HEK293T (cell line): ENCODE results near the gene PLEK.
"Not testable (repeated sequence)": the region's sequence is repeated elsewhere in the genome, so short reads cannot be mapped to it uniquely, and the experiment has no call there.

Experiments used
- CTCF ChIA-PET: fragments of 350-600 bp; formaldehyde crosslinking; extraction: SDS; loops from one replicate; lab custom pipeline; 2021; ENCODE audit warnings: antibody characterized with exemption, inconsistent platforms; lab: Yijun Ruan, JAX
- POLR2A ChIA-PET: fragments of 350-600 bp; formaldehyde crosslinking; extraction: SDS; loops from one replicate; lab custom pipeline; 2020; ENCODE audit warnings: antibody characterized with exemption, inconsistent platforms; lab: Yijun Ruan, JAX
- DNase-seq: peaks from one replicate; pipeline ENCODE4 v3.0.0; 2012; ENCODE audit warnings: mixed read lengths; ENCODE audit errors: extremely low spot score
- ARNT ChIP-seq: fragments of 450-650 bp; IDR thresholded peaks from 2 replicates; pipeline ENCODE4 v1.6.1; 2017; ENCODE audit warnings: mild to moderate bottlenecking
- BHLHE40 ChIP-seq: fragments of 450-650 bp; IDR thresholded peaks from 2 replicates; pipeline ENCODE4 v1.6.1; 2016; ENCODE audit warnings: mild to moderate bottlenecking, moderate library complexity, borderline replicate concordance
- CTBP1 ChIP-seq: fragments of 450-650 bp; IDR thresholded peaks from 2 replicates; pipeline ENCODE4 v1.6.1; 2016; ENCODE audit warnings: borderline replicate concordance
- ELF4 ChIP-seq: fragments of 450-650 bp; IDR thresholded peaks from 2 replicates; pipeline ENCODE4 v1.6.1; 2017; ENCODE audit warnings: antibody characterized with exemption
- FOXA1 ChIP-seq: fragments of 450-650 bp; IDR thresholded peaks from 2 replicates; pipeline ENCODE4 v1.6.1; 2016; ENCODE audit warnings: mild to moderate bottlenecking
- FOXK2 ChIP-seq: fragments of 450-650 bp; IDR thresholded peaks from 2 replicates; pipeline ENCODE4 v1.6.1; 2016; ENCODE audit warnings: mild to moderate bottlenecking
- FOXM1 ChIP-seq: fragments of 450-650 bp; IDR thresholded peaks from 2 replicates; pipeline ENCODE4 v1.6.1; 2017; ENCODE audit warnings: mild to moderate bottlenecking, borderline replicate concordance
- HDGF ChIP-seq: fragments of 450-650 bp; IDR thresholded peaks from 2 replicates; pipeline ENCODE4 v1.6.1; 2017; ENCODE audit warnings: antibody characterized with exemption, borderline replicate concordance
- L3MBTL2 ChIP-seq: fragments of 450-650 bp; conservative IDR thresholded peaks from 2 replicates; pipeline ENCODE4 v1.6.1; 2016; ENCODE audit warnings: mild to moderate bottlenecking
- LEF1 ChIP-seq: fragments of 450-650 bp; IDR thresholded peaks from 2 replicates; pipeline ENCODE4 v1.6.1; 2017; ENCODE audit warnings: mild to moderate bottlenecking, borderline replicate concordance
- NFRKB ChIP-seq: fragments of 450-650 bp; IDR thresholded peaks from 2 replicates; pipeline ENCODE4 v1.6.1; 2016; ENCODE audit warnings: mild to moderate bottlenecking, moderate library complexity
- PKNOX1 ChIP-seq: fragments of 450-650 bp; IDR thresholded peaks from 2 replicates; pipeline ENCODE4 v1.6.1; 2016
- SP1 ChIP-seq: fragments of 450-650 bp; IDR thresholded peaks from 2 replicates; pipeline ENCODE4 v1.6.1; 2017
- SUZ12 ChIP-seq: fragments of 450-650 bp; IDR thresholded peaks from 2 replicates; pipeline ENCODE4 v1.6.1; 2016; ENCODE audit warnings: mild to moderate bottlenecking
- TARDBP ChIP-seq: fragments of 450-650 bp; IDR thresholded peaks from 2 replicates; pipeline ENCODE4 v1.6.1; 2016
- ZNF384 ChIP-seq: fragments of 450-650 bp; IDR thresholded peaks from 2 replicates; pipeline ENCODE4 v1.6.1; 2016

The PLEK gene

GRCh38 chr2:68390114-68390513 lies 25.0 kb downstream of the PLEK start:
- ChIA-PET POLR2A (interaction anchor here (0.8 kb wide), 1 partner anchor 70 kb away, joined by 3 read pairs; the partner anchor contains the start of gene CNRIP1), CTCF (no interaction called here)
- TF ChIP-seq TARDBP (no peak), SP1 (no peak), L3MBTL2 (no peak), BHLHE40 (no peak), SUZ12 (no peak), FOXK2 (no peak), FOXM1 (no peak), NFRKB (no peak), PKNOX1 (no peak), FOXA1 (no peak), HDGF (no peak), ZNF384 (no peak), ELF4 (no peak), LEF1 (no peak), CTBP1 (no peak)
- DNase-seq: no peak

GRCh38 chr2:68390586-68390985 lies 25.5 kb downstream of the PLEK start:
- CTCF ChIA-PET: no interaction called here
- no peak for DNase-seq
- TF ChIP-seq L3MBTL2 (no peak), FOXA1 (no peak), FOXK2 (no peak), LEF1 (no peak), FOXM1 (no peak), PKNOX1 (no peak), NFRKB (no peak), CTBP1 (no peak), TARDBP (no peak)
- POLR2A ChIA-PET: interaction anchor here (0.8 kb wide), 1 partner anchor 70 kb away, joined by 3 read pairs; the partner anchor contains the start of gene CNRIP1

- CTCF ChIA-PET: no interaction called here
- no peak for DNase-seq
- TF ChIP-seq FOXM1: no peak
- POLR2A ChIA-PET: no interaction called here
These were observed 26.0 kb downstream of the PLEK start for GRCh38 chr2:68391099-68391498.

- no peak for TF ChIP-seq ZNF384
- no peak for TF ChIP-seq SUZ12
- ChIA-PET CTCF (no interaction called here), POLR2A (no interaction called here)
- no peak for DNase-seq
These were observed 26.8 kb downstream of the PLEK start for GRCh38 chr2:68391869-68392268.

- DNase-seq: no peak
- ChIA-PET CTCF (no interaction called here), POLR2A (no interaction called here)
- TF ChIP-seq ZNF384 (no peak), CTBP1 (no peak), ELF4 (no peak), SP1 (no peak), BHLHE40 (no peak), SUZ12 (no peak), HDGF (no peak), NFRKB (no peak), TARDBP (no peak), ARNT (no peak), LEF1 (no peak), FOXK2 (no peak), L3MBTL2 (no peak), FOXA1 (no peak)
These were observed 31.0 kb downstream of the PLEK start for GRCh38 chr2:68396093-68396492.

- POLR2A ChIA-PET, CTCF ChIA-PET, DNase-seq: not testable (repeated sequence)
These were observed 32.7 kb downstream of the PLEK start for GRCh38 chr2:68397704-68398263.

GRCh38 chr2:68403199-68403644 lies 38.1 kb downstream of the PLEK start:
- ChIA-PET CTCF (no interaction called here), POLR2A (no interaction called here)
- DNase-seq: no peak
- no peak for TF ChIP-seq LEF1
- TF ChIP-seq ARNT: no peak
- TF ChIP-seq BHLHE40: no peak
- no peak for TF ChIP-seq CTBP1
- TF ChIP-seq TARDBP: no peak
- no peak for TF ChIP-seq ZNF384
- no peak for TF ChIP-seq ELF4
- TF ChIP-seq FOXA1: no peak
- no peak for TF ChIP-seq NFRKB
- TF ChIP-seq HDGF: no peak
- no peak for TF ChIP-seq PKNOX1
- TF ChIP-seq FOXM1: no peak
- TF ChIP-seq L3MBTL2: no peak
- no peak for TF ChIP-seq FOXK2
